Lower leg skin (tissue), 3 donors: ENCODE results near the gene INO80B.
"Not testable (repeated sequence)": the region's sequence is repeated elsewhere in the genome, so short reads cannot be mapped to it uniquely, and the experiment has no call there.

Experiments
- CTCF ChIP-seq, 3 donors: fragments of 450-650 bp; IDR thresholded peaks; one replicate each; pipeline ENCODE4 v1.5.1; 2016; ENCODE audit warnings: antibody characterized with exemption in 3 of 3, mild to moderate bottlenecking in 3 of 3, moderate library complexity in 2 of 3
- POLR2A ChIP-seq, 2 donors: fragments of 450-650 bp; IDR thresholded peaks; one replicate each; pipeline ENCODE4 v1.6.1; 2016 to 2017; ENCODE audit warnings: antibody characterized with exemption in 2 of 2, mild to moderate bottlenecking in 1 of 2, moderate library complexity in 1 of 2

GRCh38 chr2:74442483-74443297 is 12.2 kb upstream of the INO80B start:
- not testable (repeated sequence) for TF ChIP-seq CTCF, POLR2A (IDR thresholded peaks at IDR 0.05)
